ENCODE results near the gene BANK1. TPM values are rescaled to one million over a fixed set of nuclear protein-coding genes. Genes with fewer than 3 reads are reported as not detected.

Gene BANK1
- total and polyA plus RNA-seq, 2 of the 8 experiments (the other 6 are each of a cell fraction or from before 2014, with no cell fraction given) = 0.59 to 0.93 TPM

DNA sequence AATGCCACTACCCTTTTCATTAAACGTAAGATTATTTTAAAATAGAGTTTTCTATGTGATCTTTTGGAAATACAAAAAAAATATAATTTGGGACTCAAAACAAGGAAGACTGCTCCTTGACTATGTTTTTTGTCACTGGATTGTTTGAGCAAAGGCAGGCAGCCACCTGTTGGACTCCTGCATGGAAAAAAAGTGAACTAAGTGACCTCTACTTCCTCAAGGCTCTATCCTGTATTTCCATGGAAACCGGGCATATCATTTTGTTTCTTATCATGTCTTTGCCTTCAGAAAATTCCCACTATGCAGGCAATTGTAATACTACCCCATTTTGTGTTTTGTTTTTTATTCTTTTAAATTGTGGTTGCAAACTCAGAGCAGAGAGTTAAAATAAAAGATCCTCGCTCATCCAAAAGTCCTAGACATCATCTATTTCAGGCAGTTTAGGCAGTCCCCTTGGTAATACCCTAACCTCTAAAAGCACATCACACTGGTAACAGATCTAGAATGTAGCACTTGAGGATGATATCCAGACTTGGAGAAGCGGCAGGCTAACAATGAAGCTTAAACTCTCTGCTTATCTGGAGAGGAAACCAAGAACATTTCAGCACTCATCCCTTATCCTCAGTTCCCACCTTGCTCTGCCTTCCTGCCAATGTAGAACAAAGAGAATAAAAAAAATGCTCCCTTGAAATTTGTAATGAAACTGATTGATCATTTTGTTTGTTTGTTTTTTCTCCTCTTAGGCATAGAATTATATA lies 165.7 kb downstream of the BANK1 start:
- WGBS, 2 experiments (ENCODE audit: extremely low coverage in 1 of 2, insufficient coverage in 1 of 2, insufficient read length in 1 of 2, insufficient replicate concordance in 2 of 2, low coverage in 1 of 2, low lambda C conversion rate in 2 of 2, missing lambda C conversion rate in 1 of 2) = 92% methylated on average over 4 of the region's 4 CpGs; no CpG with 5 or more reads in 1 of the 2 experiments
- no peaks in the 10 kb centered on the region for H3K27me3 ChIP-seq (replicated peaks in 1 of 4; ENCODE audit: control insufficient read depth in 3 of 4, extremely low read depth in 1 of 4, insufficient read depth in 3 of 4, low read length in 3 of 4)
- DNase-seq (ENCODE audit: low read depth in 1 of 2, low spot score in 2 of 2) (no peak), FAIRE-seq (no peak)
- H3K36me3 ChIP-seq (ENCODE audit: control insufficient read depth in 2 of 4, insufficient read depth in 4 of 4, low read length in 3 of 4) = no peaks in the 10 kb centered on the region
- H3K79me2 ChIP-seq (ENCODE audit: control insufficient read depth in 1 of 2, insufficient read depth in 2 of 2, low read length in 2 of 2) = no peaks in the 10 kb centered on the region
- H4K91ac ChIP-seq (replicated peaks; ENCODE audit: insufficient read length, low read length) = no peak overlapping the region
- no peak overlapping the region for H3K56ac ChIP-seq (replicated peaks; ENCODE audit: insufficient read length, low read depth, low read length)
- no peak overlapping the region for H2AFZ ChIP-seq (ENCODE audit: low read length)
- 0 out of 2 replicates have a peak overlapping the region, but pooled peaks have one; percentile 20 for H2BK15ac ChIP-seq (ENCODE audit: low read length)
- no peak overlapping the region for H2BK5ac ChIP-seq (ENCODE audit: low read depth, low read length)
- no peak overlapping the region for H3K14ac ChIP-seq (ENCODE audit: insufficient read length)
- H3K23ac ChIP-seq (ENCODE audit: insufficient read length) = no peak overlapping the region
- H4K20me1 ChIP-seq (replicated peaks in 1 of 2; ENCODE audit: control insufficient read depth in 1 of 2, insufficient read depth in 2 of 2, low read length in 2 of 2) = no peaks in the 10 kb centered on the region
- H3K18ac ChIP-seq (ENCODE audit: extremely low read depth, low read length) = no peak overlapping the region
- peaks cover 0 to 12% (median 7%) of the 10 kb centered on the region in 4 experiments; a peak in 5 of 7 replicates for H3K4me1 ChIP-seq (replicated peaks in 1 of 4; ENCODE audit: control insufficient read depth in 3 of 4, insufficient read depth in 4 of 4, low read length in 3 of 4)
- no peak overlapping the region for H3K4me3 ChIP-seq (ENCODE audit: extremely low read depth in 1 of 4, insufficient read depth in 2 of 4, low read depth in 3 of 4, low read length in 4 of 4)
- no peak overlapping the region for H2BK20ac ChIP-seq (ENCODE audit: low read length)
- peak overlapping the region; percentile 56; the same call in 1 of the 2 replicates for H2BK12ac ChIP-seq (ENCODE audit: low read depth, low read length)
- no peak overlapping the region for H4K8ac ChIP-seq (ENCODE audit: extremely low read depth, insufficient read depth, low read length)
- ChIA-PET CTCF (ENCODE audit: partially characterized antibody) (no interaction called here), POLR2A (ENCODE audit: partially characterized antibody) (no interaction called here)
- H3K23me2 ChIP-seq (ENCODE audit: low read depth, low read length) = no peaks in the 10 kb centered on the region
- H4K5ac ChIP-seq (ENCODE audit: insufficient read length, low read depth, low read length) = no peak overlapping the region
- no peak overlapping the region for H2AK5ac ChIP-seq (ENCODE audit: low read depth, low read length)
- no peaks in the 10 kb centered on the region for H3K9me3 ChIP-seq (ENCODE audit: insufficient read depth in 2 of 2, low read depth in 1 of 2, low read length in 1 of 2)
- no peak overlapping the region for H2BK120ac ChIP-seq (replicated peaks; ENCODE audit: low read depth, low read length)
- H3K4me2 ChIP-seq (ENCODE audit: insufficient read depth in 1 of 2, low read depth in 2 of 2, low read length in 2 of 2) = no peak overlapping the region
- no peak overlapping the region for H3K4ac ChIP-seq (replicated peaks; ENCODE audit: insufficient read length, low read depth, low read length)
- no peak overlapping the region for H3K27ac ChIP-seq (ENCODE audit: low read depth, low read length)
- H3K9ac ChIP-seq (replicated peaks in 1 of 4; ENCODE audit: extremely low read depth in 1 of 4, low read depth in 3 of 4, low read length in 3 of 4) = no peak overlapping the region
- H3K79me1 ChIP-seq (ENCODE audit: low read depth, low read length) = no peaks in the 10 kb centered on the region
- TF ChIP-seq POLR2AphosphoS5 (IDR thresholded peaks at IDR 0.05; ENCODE audit: low read depth, low read length) = no peak
- no peak for TF ChIP-seq SP1 (IDR thresholded peaks at IDR 0.05; ENCODE audit: low read depth, low read length)
- no peak for TF ChIP-seq CHD1 (IDR thresholded peaks at IDR 0.05; ENCODE audit: low read depth, low read length)
